Tibial artery (tissue), 4 donors: ENCODE results near the gene NCCRP1.

ENCODE experiments used
- DNase-seq, 2 donors: peaks; one replicate each; pipeline ENCODE4 v3.0.0-alpha.2; 2019
- H3K27ac ChIP-seq, 2 donors: fragments of 200-600 bp; sonication (generic) in 1 of 2; 1 replicate in 1 of 2; 2 replicates in 1 of 2; pipeline ENCODE4 v1.5.1; 2018 to 2019; ENCODE audit warnings: mild to moderate bottlenecking in 1 of 2
- H3K27me3 ChIP-seq, 2 donors: fragments of 200-600 bp; sonication (generic) in 1 of 2; one replicate each; pipeline versions ENCODE4 v1.5.1 to v1.6.0; 2016 to 2019
- H3K36me3 ChIP-seq, 3 donors: fragments of 200-600 bp; sonication (generic) in 2 of 3; one replicate each; pipeline ENCODE4 v1.5.1; 2016 to 2019; ENCODE audit warnings: mild to moderate bottlenecking in 2 of 3
- H3K4me1 ChIP-seq, 4 donors: fragments of 200-600 bp; sonication (generic) in 2 of 4; 1 replicate in 3 of 4; 2 replicates in 1 of 4; pipeline ENCODE4 v1.5.1; 2016 to 2019
- H3K4me3 ChIP-seq, 2 donors: fragments of 200-600 bp; sonication (generic) in 1 of 2; 1 replicate in 1 of 2; 2 replicates in 1 of 2; pipeline ENCODE4 v1.5.1; 2018 to 2019; ENCODE audit warnings: mild to moderate bottlenecking in 2 of 2
- H3K9me3 ChIP-seq, 3 donors: fragments of 200-600 bp; sonication (generic) in 1 of 3; one replicate each; pipeline ENCODE4 v1.5.1; 2016 to 2019
- CTCF ChIP-seq, 2 experiments: fragments of 200-600 bp in 1 of 2; fragments of 450-650 bp in 1 of 2; IDR thresholded peaks; one replicate each; pipeline ENCODE4 v1.5.1; 2017 to 2019; ENCODE audit warnings: antibody characterized with exemption in 2 of 2, mild to moderate bottlenecking in 1 of 2, moderate library complexity in 1 of 2
- intact Hi-C: fragments of 100-400 bp; cut with DNase I; formaldehyde crosslinking; loops from one replicate; pipeline ENCODE4 v1.15.0; 2023; ENCODE audit warnings: low total_unique reads

NCCRP1 gene

GRCh38 chr19:39224910-39225309, 28.1 kb downstream of the NCCRP1 start:
- H3K4me3 ChIP-seq, result no peak overlapping the region
- H3K9me3 ChIP-seq, result no peaks in the 10 kb centered on the region
- TF ChIP-seq CTCF (IDR thresholded peaks at IDR 0.05), result no peak
- H3K27ac ChIP-seq, result no peak overlapping the region
- no peaks in the 10 kb centered on the region for H3K36me3 ChIP-seq
- intact Hi-C loops, result no loop called here
- H3K4me1 ChIP-seq, result no peaks in the 10 kb centered on the region
- H3K27me3 ChIP-seq, result peaks cover 0 to 28% of the 10 kb centered on the region in 2 donors
- DNase-seq, result no peak

GRCh38 chr19:39230096-39230764, 33.5 kb downstream of the NCCRP1 start:
- no peaks in the 10 kb centered on the region for H3K9me3 ChIP-seq
- H3K27me3 ChIP-seq, result peaks cover 0 to 11% of the 10 kb centered on the region in 2 donors
- TF ChIP-seq CTCF (IDR thresholded peaks at IDR 0.05), result no peak
- H3K4me1 ChIP-seq, result no peaks in the 10 kb centered on the region
- H3K36me3 ChIP-seq, result no peaks in the 10 kb centered on the region
- no peak overlapping the region for H3K27ac ChIP-seq
- H3K4me3 ChIP-seq, result no peak overlapping the region
- intact Hi-C loops, result no loop called here
- DNase-seq, result no peak

- Histone ChIP-seq H3K9me3 (no peaks in the 10 kb centered on the region), H3K27me3 (peaks cover 0 to 33% of the 10 kb centered on the region in 2 donors), H3K4me1 (no peaks in the 10 kb centered on the region), H3K4me3 (no peak overlapping the region), H3K36me3 (no peaks in the 10 kb centered on the region), H3K27ac (no peak overlapping the region)
- intact Hi-C loops, result no loop called here
- no peak for TF ChIP-seq CTCF (IDR thresholded peaks at IDR 0.05)
- DNase-seq, result no peak
Observed at GRCh38 chr19:39232708-39233107, 35.9 kb downstream of the NCCRP1 start.

GRCh38 chr19:39236527-39236926, 39.8 kb downstream of the NCCRP1 start:
- no peaks in the 10 kb centered on the region for H3K4me1 ChIP-seq
- no peak for DNase-seq
- no peaks in the 10 kb centered on the region for H3K9me3 ChIP-seq
- H3K27me3 ChIP-seq, result peaks cover 0 to 46% of the 10 kb centered on the region in 2 donors
- no peak overlapping the region for H3K27ac ChIP-seq
- no peak overlapping the region for H3K4me3 ChIP-seq
- H3K36me3 ChIP-seq, result no peaks in the 10 kb centered on the region
- no peak for TF ChIP-seq CTCF (IDR thresholded peaks at IDR 0.05)
- intact Hi-C loops, result no loop called here

- no peak for DNase-seq
- Histone ChIP-seq H3K4me3 (no peak overlapping the region), H3K4me1 (no peaks in the 10 kb centered on the region), H3K27me3 (peaks cover 0 to 40% of the 10 kb centered on the region in 2 donors), H3K27ac (no peak overlapping the region), H3K36me3 (no peaks in the 10 kb centered on the region), H3K9me3 (no peaks in the 10 kb centered on the region)
- no peak for TF ChIP-seq CTCF (IDR thresholded peaks at IDR 0.05)
- intact Hi-C loops, result no loop called here
Observed at GRCh38 chr19:39237200-39238184, 40.7 kb downstream of the NCCRP1 start.
